GM21786 (cell line): ENCODE results near the gene LCE7A.

Source experiments
- ATAC-seq: cut with Tn5 transposase; IDR thresholded peaks from one replicate; pipeline ENCODE4 v1.9.1; 2021; ENCODE audit not compliant: unreplicated experiment

Gene LCE7A, protein sequence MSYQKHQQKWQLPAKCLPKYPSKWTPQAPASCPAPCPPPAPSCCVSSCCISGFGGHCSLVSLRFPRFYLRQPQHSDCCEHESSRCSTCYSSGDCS

DNA sequence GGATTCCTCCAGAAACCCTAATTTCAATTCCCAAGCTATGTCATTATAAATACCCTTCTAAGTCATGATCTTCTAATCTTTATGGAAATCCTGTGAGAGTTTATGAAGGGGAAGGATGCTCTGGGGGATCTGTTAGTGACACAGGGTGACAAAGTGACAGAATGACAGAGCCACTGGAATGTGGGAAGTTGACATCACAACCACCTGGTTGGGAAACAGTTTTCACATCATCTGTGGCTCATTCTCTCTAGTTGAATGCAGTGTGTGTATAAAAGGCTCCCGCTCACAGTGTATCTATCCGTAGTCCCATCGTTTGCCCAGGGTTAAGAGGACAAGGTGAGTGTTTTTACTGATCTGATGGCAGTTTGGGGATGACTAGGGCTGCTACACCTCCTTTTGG, at the start of gene LCE7A:
Gene LCE7A, plus strand, starts transcription at position 301 of the 400 bp plus-strand sequence. CDS start 702 bp downstream, outside the sequence.
- no peak for ATAC-seq

DNA sequence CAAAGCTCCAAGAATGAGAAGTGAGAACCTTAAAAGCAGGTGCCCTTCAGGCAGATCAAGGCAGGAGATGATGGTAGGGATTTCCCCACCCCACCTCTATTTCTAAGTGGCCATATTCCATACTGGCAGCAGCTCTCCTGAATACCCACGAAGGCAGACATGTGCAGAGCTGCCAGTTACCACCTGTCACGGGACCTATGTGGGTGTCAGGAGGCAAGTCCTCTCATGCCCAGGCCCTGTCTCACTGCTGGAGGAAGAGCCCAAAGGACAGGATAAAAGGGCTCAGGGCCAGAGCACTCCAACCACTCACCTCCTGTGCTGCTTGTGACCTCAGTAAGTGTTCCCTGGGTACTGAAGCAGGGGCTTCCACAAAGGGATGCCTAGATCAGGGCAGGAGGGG, 48.7 kb upstream of the LCE7A start:
- ATAC-seq = no peak

DNA sequence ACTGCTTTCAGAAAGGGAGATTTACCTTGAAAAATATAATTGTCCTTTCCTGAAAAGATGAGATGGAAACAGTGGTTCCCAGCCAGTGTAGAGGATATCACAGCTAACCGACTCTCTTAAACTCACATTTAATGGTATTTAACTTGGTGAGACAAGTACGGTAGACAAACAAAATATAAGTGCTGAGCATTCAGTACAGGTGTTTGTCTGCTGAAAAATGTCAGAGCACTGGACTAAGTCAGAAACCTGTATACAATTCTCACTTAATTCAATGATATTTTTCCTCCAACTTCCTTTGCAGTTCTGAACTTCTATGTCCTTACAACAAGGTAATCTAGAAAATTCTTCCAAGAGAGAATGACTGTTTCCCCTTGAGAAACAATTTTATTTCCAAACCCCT, 48.1 kb upstream of the LCE7A start, which contains the start of gene LCE1B:
Gene LCE1B, plus strand, starts transcription at position 301 of the 400 bp plus-strand sequence. CDS start 476 bp downstream, outside the sequence.
- no peak for ATAC-seq

DNA sequence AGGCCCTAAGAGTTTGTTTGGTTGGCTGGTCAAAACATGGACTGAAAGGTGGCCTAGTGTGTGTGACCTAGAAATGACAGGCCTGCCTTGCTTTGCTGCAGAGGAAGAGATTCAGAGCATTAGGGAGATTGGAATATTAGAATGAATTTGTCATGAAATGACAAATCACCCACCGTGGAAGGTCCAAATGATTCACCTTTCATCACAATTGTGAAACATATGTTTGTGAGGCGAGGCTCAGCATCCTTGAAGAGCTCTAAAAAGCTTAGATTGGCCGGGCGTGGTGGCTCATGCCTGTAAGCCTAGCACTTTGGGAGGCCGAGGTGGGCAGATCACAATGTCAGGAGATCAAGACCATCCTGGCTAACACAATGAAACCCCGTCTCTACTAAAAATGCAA, 42.5 kb upstream of the LCE7A start:
- no peak for ATAC-seq

DNA sequence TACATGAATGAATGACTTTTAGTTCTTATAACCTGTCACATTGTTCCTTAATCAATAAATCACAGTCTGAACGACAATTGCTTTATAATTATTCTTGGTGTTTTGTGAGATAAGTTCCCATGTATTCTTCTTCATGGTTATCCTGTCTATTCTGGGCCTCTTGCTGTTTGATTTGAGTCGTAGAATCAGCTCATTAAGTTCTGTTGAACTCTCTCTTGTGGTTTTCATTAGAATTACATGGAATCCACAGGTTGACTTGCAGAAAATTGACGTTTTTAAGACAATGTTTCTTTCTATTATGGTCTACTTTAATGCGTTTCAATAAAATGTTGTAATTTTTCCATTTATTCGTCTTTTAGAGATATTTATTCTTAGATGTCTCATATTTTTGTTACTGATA, 36.5 kb upstream of the LCE7A start:
- ATAC-seq = no peak

DNA sequence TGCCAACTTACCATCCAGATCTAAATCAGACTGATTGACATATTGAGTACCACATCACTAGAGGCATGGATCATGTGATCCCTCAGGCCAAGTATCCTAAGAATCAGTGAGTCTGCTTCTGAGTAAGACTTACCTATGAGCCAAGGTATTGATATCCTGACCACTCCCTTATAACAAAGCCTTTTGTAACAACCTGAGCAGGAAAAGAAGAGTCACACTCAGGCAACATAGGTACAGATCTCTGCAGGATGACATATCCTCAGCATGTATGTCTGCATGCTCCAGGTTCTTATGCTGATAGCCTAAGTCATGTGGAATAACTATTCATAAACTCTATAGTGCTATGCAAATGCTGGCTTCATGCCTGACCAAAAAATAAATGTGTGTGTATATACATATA, 34.8 kb upstream of the LCE7A start:
- ATAC-seq = no peak

DNA sequence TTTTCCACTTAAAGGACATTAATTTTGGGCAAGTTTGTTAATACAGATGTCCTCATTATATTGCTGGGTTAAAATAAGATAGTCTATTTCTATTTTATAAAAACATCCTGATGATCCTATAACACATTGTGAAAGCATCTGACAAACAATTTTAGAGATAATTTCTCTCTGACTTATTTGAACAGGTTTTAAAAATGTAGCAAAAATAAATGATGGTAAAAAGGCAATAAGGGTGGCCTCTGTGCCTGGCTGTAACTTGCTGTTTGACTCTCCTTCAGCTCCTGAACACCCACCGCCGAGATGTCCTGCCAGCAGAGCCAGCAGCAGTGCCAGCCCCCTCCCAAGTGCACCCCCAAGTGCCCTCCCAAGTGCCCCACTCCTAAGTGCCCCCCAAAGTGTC, 32.6 kb upstream of the LCE7A start, which contains the start of gene LCE1A:
Gene LCE1A, plus strand, starts transcription at position 301 of the 400 bp plus-strand sequence. Its CDS starts 0 bp downstream, at position 301.
- ATAC-seq = no peak

DNA sequence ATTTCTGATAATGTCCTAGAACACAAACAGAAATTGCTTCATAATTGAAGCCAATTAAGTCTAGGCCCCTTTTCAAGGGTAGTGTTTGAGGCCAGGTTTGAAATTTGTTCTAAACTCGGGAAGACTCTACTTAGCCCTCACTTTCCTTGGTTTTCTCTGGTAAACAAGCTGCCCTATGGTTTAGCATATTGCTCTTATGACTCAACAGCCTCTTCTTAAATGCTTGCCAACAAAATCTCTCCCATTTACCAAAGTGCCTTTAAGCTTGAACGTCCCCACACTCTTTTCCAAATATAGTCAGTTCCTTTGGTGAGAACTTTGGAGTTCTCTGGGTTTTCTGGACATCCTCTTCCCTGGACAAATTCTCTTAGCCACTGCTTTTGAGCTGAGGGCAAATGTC, 22.9 kb upstream of the LCE7A start:
- no peak for ATAC-seq

DNA sequence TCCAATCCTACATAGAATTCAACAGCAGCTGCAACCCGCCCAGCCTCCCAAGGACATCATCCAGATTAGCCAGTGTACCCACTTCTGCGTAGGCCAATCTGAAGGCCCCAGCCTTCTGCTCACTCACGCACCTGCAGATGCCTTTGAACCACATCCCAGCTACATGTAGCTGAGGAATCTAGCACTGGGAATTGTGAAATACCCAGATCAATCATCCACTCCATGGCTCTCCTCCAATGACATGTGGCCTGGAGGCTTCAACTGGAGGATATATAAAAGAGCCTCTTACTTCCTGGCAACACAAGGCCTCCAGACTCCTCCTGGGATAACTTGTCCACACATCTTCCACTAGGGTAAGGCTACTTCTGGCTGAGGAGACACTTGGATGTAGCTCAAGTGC, 17.2 kb upstream of the LCE7A start, which contains the start of gene LCE6A:
Gene LCE6A, plus strand, starts transcription at position 301 of the 400 bp plus-strand sequence. CDS start 665 bp downstream, outside the sequence.
- ATAC-seq = no peak

DNA sequence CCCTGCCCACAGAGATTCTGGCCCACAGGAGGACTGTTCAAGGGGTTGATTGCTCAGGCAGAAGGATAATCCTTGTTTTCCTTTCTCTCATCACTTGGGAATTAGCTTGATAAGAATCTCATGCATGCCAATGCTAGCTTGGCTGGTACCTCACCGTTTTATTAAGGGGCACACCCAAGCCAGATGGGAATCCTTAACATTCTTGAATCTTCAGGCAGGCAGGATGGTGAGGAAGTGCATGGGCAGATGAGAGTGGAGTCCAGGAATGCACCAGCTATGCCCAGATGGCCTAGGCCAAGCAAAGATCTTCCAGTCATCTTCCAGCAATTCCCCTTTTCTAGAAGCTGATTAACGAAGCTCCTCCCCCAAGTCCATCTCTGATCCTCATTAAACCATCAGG, 4.1 kb upstream of the LCE7A start:
- no peak for ATAC-seq

DNA sequence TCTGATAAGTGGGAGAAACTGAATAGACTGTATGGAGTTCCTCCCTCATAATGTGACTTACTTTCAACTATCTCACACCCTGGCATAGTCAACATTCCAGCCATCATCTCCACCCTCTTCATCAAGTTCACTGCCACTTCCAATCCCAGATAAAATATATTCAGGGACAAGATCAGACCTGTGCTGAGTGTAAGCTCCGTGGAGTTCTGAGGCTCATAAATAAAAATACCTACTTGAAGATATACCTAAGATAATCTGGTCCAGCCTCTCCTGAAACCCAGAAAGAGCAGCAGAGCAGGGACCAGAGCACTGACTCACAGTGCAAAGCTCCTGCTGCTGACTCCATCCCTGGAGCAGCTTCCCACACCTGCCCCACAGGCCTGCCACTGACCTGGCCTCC, 1.7 kb upstream of the LCE7A start:
- ATAC-seq = no peak

DNA sequence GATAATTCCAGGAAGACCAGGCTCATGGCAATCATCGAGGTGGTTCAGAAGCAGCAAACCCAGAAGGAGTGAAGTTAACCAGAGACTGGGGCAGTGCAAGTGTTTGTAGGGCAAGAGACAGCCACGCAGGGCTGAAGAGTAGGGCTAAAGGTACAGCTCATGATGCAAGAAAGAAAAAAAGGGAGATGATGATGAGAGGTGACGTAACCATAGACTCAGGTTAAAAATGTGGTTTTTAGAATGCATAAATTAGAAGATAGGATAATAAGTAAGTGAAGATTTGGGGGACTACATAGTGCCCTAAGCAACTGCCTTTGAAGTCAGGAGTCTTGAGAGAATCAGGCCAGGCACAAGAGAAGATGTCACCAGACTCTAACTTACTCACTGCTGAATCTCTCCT, 333 bp downstream of the LCE7A start:
- no peak for ATAC-seq

DNA sequence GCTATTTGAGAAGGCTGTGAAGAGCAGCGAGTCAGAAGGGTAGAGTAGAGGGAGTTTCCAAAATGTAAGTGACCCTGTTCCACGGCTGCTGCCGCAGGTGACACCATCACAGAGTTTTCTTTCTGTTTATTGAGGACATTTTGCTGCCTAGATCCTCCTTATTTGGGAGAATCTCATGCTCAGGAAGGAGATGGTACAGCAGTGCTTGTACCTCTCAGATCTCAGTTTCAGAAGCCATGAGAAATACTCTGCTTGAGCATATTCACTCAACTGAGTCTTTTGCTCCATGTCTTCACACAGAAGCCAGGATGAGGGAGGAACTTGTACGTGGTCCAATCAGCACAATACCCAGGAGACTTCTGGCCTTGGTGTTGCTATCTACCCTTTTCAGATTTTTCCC, 1.6 kb downstream of the LCE7A start:
- no peak for ATAC-seq

DNA sequence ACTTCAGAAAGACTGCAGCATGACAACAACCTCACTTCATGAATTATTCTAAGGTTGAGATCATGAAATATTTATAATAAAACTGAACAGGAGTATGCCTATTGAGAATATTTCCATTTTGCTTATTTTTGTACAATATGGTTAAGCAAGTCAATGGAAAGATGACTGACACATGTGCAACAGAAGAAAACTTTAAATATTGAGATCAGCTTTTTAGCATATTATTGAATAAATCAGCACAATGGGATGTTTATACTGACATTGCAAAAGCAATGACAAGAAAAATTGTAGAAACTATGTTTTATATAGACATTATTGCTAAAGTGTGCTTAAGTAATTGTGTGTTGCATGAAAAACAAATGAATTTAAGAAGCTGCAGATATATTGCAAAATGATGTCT, 4.6 kb downstream of the LCE7A start:
- no peak for ATAC-seq

DNA sequence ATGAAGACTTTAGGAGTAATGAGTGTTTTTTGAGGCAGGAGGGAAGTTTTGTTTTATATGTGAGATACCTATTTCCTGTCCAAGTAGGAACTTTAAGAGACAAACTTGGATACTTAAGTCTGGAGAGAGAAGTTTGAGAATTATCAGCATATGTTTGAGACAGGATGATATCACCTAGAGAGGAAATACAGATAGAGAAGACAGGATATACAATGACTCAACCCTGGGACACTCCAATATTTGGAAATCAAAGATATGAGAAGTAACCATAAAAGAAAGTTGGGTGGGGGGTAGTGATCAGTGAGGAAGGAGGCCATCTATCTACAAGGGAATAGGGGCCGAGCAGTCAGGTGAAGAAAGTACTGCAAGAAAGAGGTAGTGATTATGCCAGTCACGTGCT, 6.5 kb downstream of the LCE7A start:
- ATAC-seq = no peak

DNA sequence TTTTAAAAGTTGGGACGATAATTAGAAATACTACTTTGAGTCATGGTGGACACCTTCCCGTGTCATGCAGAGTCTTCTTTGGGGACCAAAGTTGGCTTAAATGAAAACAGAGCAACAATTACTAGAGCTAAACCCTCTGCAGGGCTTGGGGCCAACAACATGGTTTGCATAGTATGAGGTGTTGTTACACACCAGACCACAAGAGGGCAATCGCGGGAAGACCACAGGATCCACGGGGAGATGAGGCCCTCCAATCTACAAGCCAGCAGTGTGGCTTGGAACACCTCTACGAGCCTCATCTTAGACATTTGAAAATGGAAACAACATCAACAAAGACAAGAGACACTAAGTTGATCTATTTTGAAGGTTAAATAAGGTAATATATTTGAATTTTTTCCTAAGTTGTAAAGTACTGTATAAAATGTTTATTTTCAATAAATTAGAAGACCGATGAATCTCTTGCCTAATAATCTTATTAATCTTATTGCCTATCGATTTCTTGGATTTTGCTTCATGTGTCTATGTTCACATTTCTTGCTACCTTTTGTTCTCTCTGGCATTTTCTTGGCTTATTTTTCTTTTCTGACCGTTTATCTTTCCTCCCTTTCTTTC, 10.1 kb downstream of the LCE7A start:
- no peak for ATAC-seq

DNA sequence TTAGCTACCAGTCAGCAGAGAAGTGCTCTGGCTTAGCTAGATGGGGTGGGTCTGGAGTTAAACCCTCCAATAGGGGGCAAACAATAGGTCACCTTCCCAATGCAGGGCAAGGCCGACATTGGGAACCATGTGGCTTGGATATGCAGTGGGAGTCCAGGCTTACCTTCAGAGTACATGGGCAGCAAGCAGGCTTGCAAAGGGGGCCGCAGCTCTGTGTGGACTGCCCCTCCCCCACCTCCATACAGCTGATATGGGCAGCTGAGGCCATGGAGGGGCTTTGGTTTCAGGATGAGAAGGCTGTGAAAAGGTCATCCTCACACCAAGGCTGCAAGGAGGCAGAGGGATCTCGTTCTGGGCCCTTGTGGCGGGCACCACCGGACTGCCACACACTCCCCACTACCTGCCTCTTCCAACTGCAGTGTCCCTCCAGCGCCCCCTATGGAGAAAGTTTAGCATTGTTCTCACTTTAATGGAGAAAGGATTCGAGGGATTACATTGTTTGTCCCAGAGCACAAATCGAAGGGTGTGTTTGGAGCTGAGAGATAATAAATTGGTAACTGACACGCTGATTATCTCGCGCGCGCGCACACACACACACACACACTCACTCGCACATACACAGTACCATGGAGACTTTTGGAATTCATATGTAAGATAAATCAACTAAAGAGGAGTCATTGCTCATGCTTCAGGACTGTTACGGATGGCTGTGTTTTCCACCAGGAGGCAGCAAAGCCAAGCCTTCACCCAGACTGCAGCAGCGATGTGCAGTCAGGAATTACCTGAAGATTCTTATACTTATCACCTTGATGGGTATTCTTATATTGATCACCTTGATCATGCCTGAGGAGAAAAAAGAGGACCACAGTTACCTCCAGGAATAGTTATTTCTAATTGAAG, 11.3 kb downstream of the LCE7A start:
- ATAC-seq = no peak

DNA sequence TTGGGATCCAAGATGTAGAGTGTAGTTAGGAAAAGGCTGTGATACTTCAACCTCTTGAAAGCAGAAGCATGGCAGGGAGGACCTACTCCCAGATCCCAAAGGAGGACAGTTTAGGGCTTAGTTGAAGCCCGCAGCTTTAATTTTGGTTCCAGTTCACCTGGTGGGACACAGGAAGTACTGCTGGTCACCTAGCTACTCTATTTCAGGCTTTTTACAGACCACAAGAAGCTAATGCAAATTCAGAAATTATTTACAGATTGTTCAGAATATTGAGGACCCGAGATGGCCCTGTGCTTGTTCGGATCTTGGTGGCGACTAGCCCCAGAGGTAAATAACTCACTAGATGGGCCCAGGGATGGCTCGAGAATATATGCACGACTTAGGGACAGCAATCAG, 11.9 kb downstream of the LCE7A start:
- no peak for ATAC-seq

DNA sequence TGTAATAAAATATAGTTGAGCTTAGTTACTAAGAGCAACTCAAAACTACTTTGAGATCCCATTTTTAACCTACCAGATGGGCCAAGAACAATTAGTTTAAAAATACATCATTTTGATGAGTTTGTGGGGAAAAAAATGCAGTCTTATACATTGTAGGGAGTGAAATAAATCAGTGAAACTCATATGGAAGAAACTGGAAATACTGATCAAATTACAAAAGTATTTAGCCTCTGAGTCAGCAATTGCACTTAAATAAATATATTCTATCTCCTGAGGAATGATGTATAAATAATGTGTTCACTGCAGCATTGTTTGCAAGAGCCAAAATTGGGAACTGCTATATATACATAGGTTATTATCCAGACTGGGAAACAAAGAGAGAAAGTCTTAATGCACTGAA, 13.7 kb downstream of the LCE7A start:
- no peak for ATAC-seq

DNA sequence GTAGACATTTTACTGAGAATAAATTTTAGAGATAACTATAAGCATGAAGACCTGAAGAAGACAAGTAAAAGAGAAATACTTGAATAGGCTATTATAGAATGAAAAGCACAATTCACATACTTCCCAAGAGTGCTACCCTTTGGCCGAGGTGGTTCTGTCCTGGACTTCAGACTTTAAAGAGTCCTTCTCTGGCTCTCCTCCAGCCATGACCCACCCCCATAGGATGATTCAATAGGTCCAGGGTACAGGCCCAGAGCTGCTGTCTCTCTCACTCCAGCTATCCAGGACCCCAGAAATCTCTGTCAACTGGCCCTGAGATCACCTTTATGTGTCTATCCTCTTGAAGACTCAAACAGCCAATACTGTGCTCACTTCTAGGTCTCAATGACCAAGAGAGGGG, 17.0 kb downstream of the LCE7A start:
- no peak for ATAC-seq

DNA sequence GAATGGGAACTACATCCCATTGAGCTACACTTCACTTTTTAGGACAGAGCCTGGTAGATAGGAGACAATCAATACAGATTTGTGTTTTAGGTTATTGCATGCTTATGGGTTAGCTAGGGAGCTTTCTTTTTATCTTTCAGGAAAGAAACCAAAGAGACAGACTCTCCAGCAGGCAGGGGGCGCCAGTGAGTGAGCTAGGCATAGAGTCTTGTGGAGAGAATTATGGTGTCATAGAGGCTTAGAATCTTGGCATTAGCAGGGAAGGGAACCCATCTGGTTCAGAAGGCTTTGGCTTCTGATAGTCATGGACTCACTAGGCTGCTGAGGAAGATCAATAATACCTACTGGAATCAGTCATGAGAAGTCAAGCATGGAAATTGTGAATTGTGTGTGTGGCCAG, 18.2 kb downstream of the LCE7A start, which contains the start of gene SMCP:
Gene SMCP, plus strand, starts transcription at position 281 of the 400 bp plus-strand sequence. CDS start 6,101 bp downstream, outside the sequence.
- no peak for ATAC-seq
